ENCODE measurements around the gene PCSK4.
"Not testable (repeated sequence)": the region's sequence is repeated elsewhere in the genome, so short reads cannot be mapped to it uniquely, and the experiment has no call there.

PCSK4 gene

GRCh38 chr19:1478934-1479707 lies 11.0 kb downstream of the PCSK4 start, which contains the start of gene C19orf25:
TSS of gene C19orf25 (minus strand) at chr19:1479215. CDS start at chr19:1478903, 312 bp downstream.
- DNase-seq (ENCODE audit: low spot score) = peak; percentile 99
- no peak for TF ChIP-seq CTCF (IDR thresholded peaks at IDR 0.05; ENCODE audit: extremely low read depth, insufficient read depth, missing control alignments)
- in situ Hi-C loops (cut with MboI; ENCODE audit: low pct_unique_long_range_greater_than_20kb, low sequenced_read_pairs, unreplicated experiment) = no loop called here

GRCh38 chr19:1477056-1477455 lies 13.1 kb downstream of the PCSK4 start:
- DNase-seq (ENCODE audit: low spot score); in situ Hi-C loops (cut with MboI; ENCODE audit: low pct_unique_long_range_greater_than_20kb, low sequenced_read_pairs, unreplicated experiment): not testable (repeated sequence)

GRCh38 chr19:1475751-1476437 lies 14.3 kb downstream of the PCSK4 start:
- DNase-seq (ENCODE audit: low spot score) = no peak
- in situ Hi-C loops (cut with MboI; ENCODE audit: low pct_unique_long_range_greater_than_20kb, low sequenced_read_pairs, unreplicated experiment) = no loop called here
- no peak for TF ChIP-seq CTCF (IDR thresholded peaks at IDR 0.05; ENCODE audit: extremely low read depth, insufficient read depth, missing control alignments)

GRCh38 chr19:1474765-1475351 lies 15.3 kb downstream of the PCSK4 start:
- peak; percentile 15 for DNase-seq (ENCODE audit: low spot score)
- TF ChIP-seq CTCF (IDR thresholded peaks at IDR 0.05; ENCODE audit: extremely low read depth, insufficient read depth, missing control alignments) = no peak
- in situ Hi-C loops (cut with MboI; ENCODE audit: low pct_unique_long_range_greater_than_20kb, low sequenced_read_pairs, unreplicated experiment) = no loop called here

GRCh38 chr19:1474011-1474764 lies 16.0 kb downstream of the PCSK4 start:
- in situ Hi-C loops (cut with MboI; ENCODE audit: low pct_unique_long_range_greater_than_20kb, low sequenced_read_pairs, unreplicated experiment) = no loop called here
- peak; percentile 15 for DNase-seq (ENCODE audit: low spot score)
- TF ChIP-seq CTCF (IDR thresholded peaks at IDR 0.05; ENCODE audit: extremely low read depth, insufficient read depth, missing control alignments) = no peak

GRCh38 chr19:1473085-1473851 lies 16.9 kb downstream of the PCSK4 start:
- in situ Hi-C loops (cut with MboI; ENCODE audit: low pct_unique_long_range_greater_than_20kb, low sequenced_read_pairs, unreplicated experiment) = no loop called here
- peak; percentile 15 for DNase-seq (ENCODE audit: low spot score)
- no peak for TF ChIP-seq CTCF (IDR thresholded peaks at IDR 0.05; ENCODE audit: extremely low read depth, insufficient read depth, missing control alignments)
